ES-I3 (cell line): ENCODE results near the gene MINDY4.

Experiments
- H3K36me3 ChIP-seq: 2 replicates; pipeline ENCODE4 v1.6.1; 2013; ENCODE audit warnings: mild to moderate bottlenecking, low read length, control low read depth, moderate library complexity; ENCODE audit not compliant: insufficient read depth
- H3K4me1 ChIP-seq: 2 replicates; pipeline ENCODE4 v1.6.1; 2013; ENCODE audit warnings: mild to moderate bottlenecking, control low read depth, low read length; ENCODE audit not compliant: insufficient read depth
- H3K9ac ChIP-seq: 2 replicates; pipeline ENCODE4 v1.6.1; 2013; ENCODE audit warnings: low read depth, mild to moderate bottlenecking, low read length, moderate library complexity
- H3K9me3 ChIP-seq: 2 replicates; pipeline ENCODE4 v1.6.1; 2013; ENCODE audit warnings: mild to moderate bottlenecking, low read length, moderate library complexity; ENCODE audit not compliant: control insufficient read depth, insufficient read depth

MINDY4 gene

GRCh38 chr7:30848121-30848855 lies 77.1 kb downstream of the MINDY4 start:
- H3K9ac ChIP-seq, result no peak overlapping the region
- H3K4me1 ChIP-seq, result peaks cover 11% of the 10 kb centered on the region; the same call in 1 of the 2 replicates
- no peaks in the 10 kb centered on the region for H3K9me3 ChIP-seq
- no peaks in the 10 kb centered on the region for H3K36me3 ChIP-seq

- Histone ChIP-seq H3K9ac (no peak overlapping the region), H3K4me1 (peaks cover 11% of the 10 kb centered on the region; the same call in 1 of the 2 replicates)
Observed at GRCh38 chr7:30849565-30849964, 78.3 kb downstream of the MINDY4 start.

GRCh38 chr7:30850426-30850825 lies 79.2 kb downstream of the MINDY4 start:
- H3K36me3 ChIP-seq, result no peaks in the 10 kb centered on the region
- H3K9ac ChIP-seq, result no peak overlapping the region
- H3K4me1 ChIP-seq, result peaks cover 11% of the 10 kb centered on the region; the same call in 1 of the 2 replicates
- H3K9me3 ChIP-seq, result no peaks in the 10 kb centered on the region

More at GRCh38 chr7:30849565-30849964, 78.3 kb downstream of the MINDY4 start:
- no peaks in the 10 kb centered on the region for H3K9me3 ChIP-seq
- H3K36me3 ChIP-seq, result no peaks in the 10 kb centered on the region

GRCh38 chr7:30851651-30852307 lies 80.6 kb downstream of the MINDY4 start:
- no peak overlapping the region for H3K9ac ChIP-seq
- no peaks in the 10 kb centered on the region for H3K36me3 ChIP-seq
- peaks cover 11% of the 10 kb centered on the region; the same call in 1 of the 2 replicates for H3K4me1 ChIP-seq
- no peaks in the 10 kb centered on the region for H3K9me3 ChIP-seq

- Histone ChIP-seq H3K9me3 (no peaks in the 10 kb centered on the region), H3K36me3 (no peaks in the 10 kb centered on the region), H3K9ac (no peak overlapping the region), H3K4me1 (peaks cover 11% of the 10 kb centered on the region; the same call in 1 of the 2 replicates)
Observed at GRCh38 chr7:30852308-30852684, 81.1 kb downstream of the MINDY4 start.

GRCh38 chr7:30852744-30853288 lies 81.6 kb downstream of the MINDY4 start:
- H3K36me3 ChIP-seq, result no peaks in the 10 kb centered on the region
- peaks cover 11% of the 10 kb centered on the region; the same call in 1 of the 2 replicates for H3K4me1 ChIP-seq
- no peaks in the 10 kb centered on the region for H3K9me3 ChIP-seq
- H3K9ac ChIP-seq, result no peak overlapping the region

- Histone ChIP-seq H3K36me3 (no peaks in the 10 kb centered on the region), H3K9me3 (no peaks in the 10 kb centered on the region), H3K9ac (no peak overlapping the region), H3K4me1 (peaks cover 11% of the 10 kb centered on the region; the same call in 1 of the 2 replicates)
Observed at GRCh38 chr7:30853576-30853975, 82.4 kb downstream of the MINDY4 start.

GRCh38 chr7:30855936-30856335 lies 84.7 kb downstream of the MINDY4 start:
- Histone ChIP-seq H3K36me3 (no peaks in the 10 kb centered on the region), H3K4me1 (peaks cover 11% of the 10 kb centered on the region; the same call in 1 of the 2 replicates), H3K9ac (no peak overlapping the region), H3K9me3 (no peaks in the 10 kb centered on the region)

GRCh38 chr7:30858576-30858975 lies 87.4 kb downstream of the MINDY4 start:
- Histone ChIP-seq H3K36me3 (no peaks in the 10 kb centered on the region; the same call in 1 of the 2 replicates), H3K9ac (no peak overlapping the region), H3K4me1 (no peaks in the 10 kb centered on the region), H3K9me3 (no peaks in the 10 kb centered on the region)

- Histone ChIP-seq H3K9me3 (no peaks in the 10 kb centered on the region), H3K9ac (no peak overlapping the region), H3K36me3 (no peaks in the 10 kb centered on the region; the same call in 1 of the 2 replicates), H3K4me1 (no peaks in the 10 kb centered on the region)
Observed at GRCh38 chr7:30859202-30859939, 88.2 kb downstream of the MINDY4 start.

- Histone ChIP-seq H3K9me3 (no peaks in the 10 kb centered on the region), H3K4me1 (no peaks in the 10 kb centered on the region), H3K36me3 (no peaks in the 10 kb centered on the region; the same call in 1 of the 2 replicates), H3K9ac (no peak overlapping the region)
Observed at GRCh38 chr7:30859940-30860496, 88.8 kb downstream of the MINDY4 start.

GRCh38 chr7:30861612-30862011 lies 90.4 kb downstream of the MINDY4 start:
- Histone ChIP-seq H3K36me3 (no peaks in the 10 kb centered on the region; the same call in 1 of the 2 replicates), H3K4me1 (no peaks in the 10 kb centered on the region), H3K9ac (no peak overlapping the region)

GRCh38 chr7:30862995-30863705 lies 91.9 kb downstream of the MINDY4 start:
- Histone ChIP-seq H3K9ac (no peak overlapping the region), H3K4me1 (no peaks in the 10 kb centered on the region), H3K36me3 (no peaks in the 10 kb centered on the region; the same call in 1 of the 2 replicates), H3K9me3 (no peaks in the 10 kb centered on the region)

More at GRCh38 chr7:30861612-30862011, 90.4 kb downstream of the MINDY4 start:
- no peaks in the 10 kb centered on the region for H3K9me3 ChIP-seq
